Activated T-helper 2 cell treated with anti-CD3 and anti-CD28 coated beads, Interferon-gamma antibody, Interleukin-2, Interleukin-4, amounts not matched to agents 10 μg/mL and 5 μg/mL and 100 μg/mL, durations not matched to agents 14 hours and 24 hours and 36 hours (primary cell): ENCODE measurements around the gene ME1. TPM values are rescaled to one million over a fixed set of nuclear protein-coding genes. Genes with fewer than 3 reads are reported as not detected.
"Not testable (repeated sequence)": the region's sequence is repeated elsewhere in the genome, so short reads cannot be mapped to it uniquely, and the experiment has no call there.

Experiments
- DNase-seq: peaks from one replicate; pipeline ENCODE4 v3.0.0; 2021; ENCODE audit warnings: low spot score
- H3K27ac Mint-ChIP-seq: one replicate; pipeline ENCODE4 v1.8.0; 2021; ENCODE audit warnings: mixed read lengths
- H3K27me3 Mint-ChIP-seq: one replicate; pipeline ENCODE4 v1.8.0; 2021; ENCODE audit warnings: low read depth, mixed read lengths
- H3K36me3 Mint-ChIP-seq: one replicate; pipeline ENCODE4 v1.8.0; 2021; ENCODE audit warnings: low read depth, mixed read lengths
- H3K4me1 Mint-ChIP-seq: one replicate; pipeline ENCODE4 v1.8.0; 2021; ENCODE audit warnings: low read depth, mixed read lengths
- H3K4me3 Mint-ChIP-seq: one replicate; pipeline ENCODE4 v1.8.0; 2021; ENCODE audit warnings: low read depth, mild to moderate bottlenecking, moderate library complexity, mixed read lengths
- H3K9me3 Mint-ChIP-seq: one replicate; pipeline ENCODE4 v1.8.0; 2021; ENCODE audit warnings: mixed read lengths
- intact Hi-C: fragments of 100-400 bp; cut with micrococcal nuclease; formaldehyde crosslinking; loops from one replicate; pipeline ENCODE4 v1.15.1; 2023
- total RNA-seq: library from RNA; stranded (reverse); gene quantifications from 2 replicates; pipeline ENCODE4 v1.2.3, GENCODE V29; 2022

Gene ME1
- total RNA-seq, 1 donor from 2014 or later, result not detected

GRCh38 chr6:83310046-83310445 is 120.8 kb downstream of the ME1 start:
- intact Hi-C loops, result no loop called here
- peaks cover 6% of the 10 kb centered on the region for H3K27me3 Mint-ChIP-seq
- no peak overlapping the region for H3K4me3 Mint-ChIP-seq
- peaks cover 6% of the 10 kb centered on the region for H3K4me1 Mint-ChIP-seq
- no peaks in the 10 kb centered on the region for H3K9me3 Mint-ChIP-seq
- H3K36me3 Mint-ChIP-seq, result no peaks in the 10 kb centered on the region
- H3K27ac Mint-ChIP-seq, result no peak overlapping the region
- DNase-seq, result no peak

- peaks cover 6% of the 10 kb centered on the region for H3K27me3 Mint-ChIP-seq
- no peaks in the 10 kb centered on the region for H3K9me3 Mint-ChIP-seq
- no peak for DNase-seq
- peaks cover 2% of the 10 kb centered on the region for H3K4me1 Mint-ChIP-seq
- H3K4me3 Mint-ChIP-seq, result no peak overlapping the region
- no peak overlapping the region for H3K27ac Mint-ChIP-seq
- no peaks in the 10 kb centered on the region for H3K36me3 Mint-ChIP-seq
- intact Hi-C loops, result no loop called here
Observed at GRCh38 chr6:83309344-83309743, 121.5 kb downstream of the ME1 start.

GRCh38 chr6:83308833-83309232 is 122.0 kb downstream of the ME1 start:
- H3K36me3 Mint-ChIP-seq, result no peaks in the 10 kb centered on the region
- H3K4me1 Mint-ChIP-seq, result no peaks in the 10 kb centered on the region
- H3K9me3 Mint-ChIP-seq, result no peaks in the 10 kb centered on the region
- intact Hi-C loops, result no loop called here
- H3K27ac Mint-ChIP-seq, result no peak overlapping the region
- peaks cover 6% of the 10 kb centered on the region for H3K27me3 Mint-ChIP-seq
- H3K4me3 Mint-ChIP-seq, result no peak overlapping the region
- DNase-seq, result no peak

DNA sequence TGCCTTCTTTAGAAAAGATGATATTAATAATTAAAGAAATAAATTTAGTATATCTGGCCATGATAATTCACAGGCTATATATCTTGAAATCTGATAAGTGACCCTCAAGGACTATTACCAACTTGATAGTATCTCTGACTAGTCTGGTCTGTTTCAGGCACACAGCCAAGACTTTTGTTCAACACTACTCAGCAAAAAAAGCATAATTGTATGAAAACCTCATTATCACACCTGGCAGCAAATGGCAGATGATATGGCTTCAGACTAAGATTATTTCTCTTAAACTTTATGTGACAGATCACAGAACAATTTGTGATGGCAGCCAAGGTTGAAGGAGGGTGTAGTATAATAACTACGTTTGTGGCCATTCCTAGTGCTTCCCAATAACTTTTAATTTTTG is 123.0 kb downstream of the ME1 start:
- intact Hi-C loops, result no loop called here
- DNase-seq, result no peak
- H3K36me3 Mint-ChIP-seq, result no peaks in the 10 kb centered on the region
- H3K4me3 Mint-ChIP-seq, result no peak overlapping the region
- H3K9me3 Mint-ChIP-seq, result no peaks in the 10 kb centered on the region
- H3K27ac Mint-ChIP-seq, result no peak overlapping the region
- H3K27me3 Mint-ChIP-seq, result peaks cover 6% of the 10 kb centered on the region
- no peaks in the 10 kb centered on the region for H3K4me1 Mint-ChIP-seq

DNA sequence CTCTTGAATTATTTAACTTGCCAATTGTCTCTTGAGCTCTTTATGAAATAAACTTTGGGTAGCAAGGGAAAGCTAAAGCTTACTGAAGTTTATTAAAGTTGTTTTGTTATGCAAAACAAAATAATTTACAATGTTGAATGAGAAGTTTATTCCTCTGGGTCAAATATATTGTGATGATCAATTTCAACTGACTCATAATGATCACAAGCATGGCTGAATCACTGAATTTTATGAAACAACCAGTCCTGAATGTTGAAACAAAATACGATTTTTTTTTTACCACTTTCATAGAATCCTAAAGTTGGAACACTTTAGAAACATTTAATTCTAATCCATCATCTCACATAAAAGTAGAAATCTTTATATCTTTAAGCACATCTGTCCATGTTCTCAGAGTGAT is 127.4 kb downstream of the ME1 start:
- no peak for DNase-seq
- Mint-ChIP-seq H3K27ac (no peak overlapping the region), H3K4me3 (no peak overlapping the region), H3K4me1 (no peaks in the 10 kb centered on the region), H3K36me3 (no peaks in the 10 kb centered on the region), H3K27me3 (peaks cover 2% of the 10 kb centered on the region), H3K9me3 (no peaks in the 10 kb centered on the region)
- intact Hi-C loops, result no loop called here

DNA sequence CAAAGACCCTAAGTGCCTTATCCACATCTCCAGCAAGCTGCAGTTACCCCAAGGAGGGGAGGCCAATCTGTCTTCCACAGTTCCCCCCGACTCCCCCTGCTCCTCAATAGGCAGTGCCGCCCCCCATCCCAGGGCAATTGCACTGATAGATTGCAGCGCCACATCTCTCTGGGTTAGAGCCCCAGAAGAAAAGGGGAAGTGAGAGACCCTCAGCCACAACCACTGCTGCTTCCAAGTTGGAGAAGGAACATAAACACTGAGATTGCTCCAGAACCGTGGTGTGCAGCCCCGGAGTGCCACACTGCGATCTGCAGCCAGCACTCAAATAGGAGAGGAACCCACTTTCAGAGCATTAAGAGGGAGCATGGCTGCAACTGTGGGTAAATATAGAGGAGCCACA is 136.2 kb downstream of the ME1 start:
- peaks cover 13% of the 10 kb centered on the region for H3K9me3 Mint-ChIP-seq
- intact Hi-C loops, result loop anchor here (5.0 kb wide), 1 partner anchor 227 kb away; the partner anchor contains the start of genes DOP1A and UBE3D
- peaks cover 9% of the 10 kb centered on the region for H3K4me1 Mint-ChIP-seq
- no peaks in the 10 kb centered on the region for H3K36me3 Mint-ChIP-seq
- no peak overlapping the region for H3K4me3 Mint-ChIP-seq
- H3K27ac Mint-ChIP-seq, result no peak overlapping the region
- peaks cover 30% of the 10 kb centered on the region for H3K27me3 Mint-ChIP-seq
- no peak for DNase-seq

GRCh38 chr6:83292900-83293843 is 137.7 kb downstream of the ME1 start:
- Mint-ChIP-seq H3K4me3 (no peak overlapping the region), H3K4me1 (peaks cover 9% of the 10 kb centered on the region), H3K36me3 (no peaks in the 10 kb centered on the region), H3K27ac (no peak overlapping the region), H3K27me3 (peaks cover 34% of the 10 kb centered on the region), H3K9me3 (peaks cover 13% of the 10 kb centered on the region)
- intact Hi-C loops, result loop anchor here (1.0 to 5.0 kb wide), 2 partner anchors 22 to 226 kb away; partner anchors contain the start of genes DOP1A and UBE3D
- no peak for DNase-seq

DNA sequence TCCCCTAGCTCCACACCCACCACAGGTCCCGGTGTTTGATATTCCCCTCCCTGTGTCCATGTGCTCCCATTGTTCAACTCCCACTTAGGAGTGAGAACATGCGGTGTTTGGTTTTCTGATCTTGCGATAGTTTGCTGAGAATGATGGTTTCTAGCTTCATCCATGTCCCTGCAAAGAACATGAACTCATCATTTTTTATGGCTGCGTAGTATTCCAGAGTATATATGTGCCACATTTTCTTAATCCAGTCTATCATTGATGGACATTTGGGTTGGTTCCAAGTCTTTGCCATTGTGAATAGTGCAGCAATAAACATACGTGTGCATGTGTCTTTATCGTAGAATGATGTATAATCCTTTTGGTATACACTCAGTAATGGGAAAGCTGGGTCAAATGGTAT is 143.6 kb downstream of the ME1 start:
- intact Hi-C loops, result not testable (repeated sequence)

DNA sequence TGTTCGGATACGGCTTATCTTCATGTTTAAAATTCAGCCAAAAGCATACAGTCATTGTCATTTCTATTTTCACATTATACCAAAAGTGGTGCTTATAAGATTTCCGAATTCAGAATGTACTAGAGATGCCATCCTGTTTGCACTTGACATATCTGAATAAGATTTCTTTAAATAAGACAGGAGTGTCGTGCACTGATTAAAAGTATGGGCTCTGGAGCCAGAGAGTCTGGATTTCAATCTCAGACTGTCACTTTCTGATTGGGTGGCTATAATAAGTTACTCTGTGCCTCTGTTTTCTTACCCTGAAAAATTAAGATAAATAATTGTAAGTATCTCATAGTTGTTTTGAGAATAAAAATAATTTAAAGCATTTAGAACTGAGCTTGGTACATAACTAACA is 144.9 kb downstream of the ME1 start:
- peaks cover 19% of the 10 kb centered on the region for H3K27me3 Mint-ChIP-seq
- no peak for DNase-seq
- H3K9me3 Mint-ChIP-seq, result no peaks in the 10 kb centered on the region
- H3K4me1 Mint-ChIP-seq, result no peaks in the 10 kb centered on the region
- intact Hi-C loops, result no loop called here
- no peak overlapping the region for H3K4me3 Mint-ChIP-seq
- H3K36me3 Mint-ChIP-seq, result no peaks in the 10 kb centered on the region
- no peak overlapping the region for H3K27ac Mint-ChIP-seq

More for the DNA sequence above, 143.6 kb downstream of the ME1 start:
- H3K36me3 Mint-ChIP-seq, H3K27ac Mint-ChIP-seq, H3K4me1 Mint-ChIP-seq, H3K9me3 Mint-ChIP-seq, H3K4me3 Mint-ChIP-seq, DNase-seq: not testable (repeated sequence)
- H3K27me3 Mint-ChIP-seq, result peaks cover 25% of the 10 kb centered on the region

GRCh38 chr6:83273596-83273995 is 157.3 kb downstream of the ME1 start:
- Mint-ChIP-seq H3K4me3 (no peak overlapping the region), H3K9me3 (no peaks in the 10 kb centered on the region), H3K4me1 (peaks cover 5% of the 10 kb centered on the region), H3K36me3 (no peaks in the 10 kb centered on the region), H3K27me3 (peaks cover 12% of the 10 kb centered on the region), H3K27ac (no peak overlapping the region)
- intact Hi-C loops, result no loop called here
- no peak for DNase-seq

GRCh38 chr6:83270971-83271719 is 159.7 kb downstream of the ME1 start:
- intact Hi-C loops, result loop anchor here (1.0 kb wide), 1 partner anchor 22 kb away; no protein-coding TSS in a partner anchor
- DNase-seq, result no peak
- no peak overlapping the region for H3K27ac Mint-ChIP-seq
- no peak overlapping the region for H3K4me3 Mint-ChIP-seq
- H3K36me3 Mint-ChIP-seq, result no peaks in the 10 kb centered on the region
- H3K27me3 Mint-ChIP-seq, result peaks cover 9% of the 10 kb centered on the region
- no peaks in the 10 kb centered on the region for H3K9me3 Mint-ChIP-seq
- H3K4me1 Mint-ChIP-seq, result peaks cover 5% of the 10 kb centered on the region

- Mint-ChIP-seq H3K36me3 (no peaks in the 10 kb centered on the region), H3K4me3 (no peak overlapping the region), H3K27me3 (peaks cover 2% of the 10 kb centered on the region), H3K27ac (no peak overlapping the region), H3K9me3 (no peaks in the 10 kb centered on the region), H3K4me1 (no peaks in the 10 kb centered on the region)
- intact Hi-C loops, result no loop called here
- no peak for DNase-seq
Observed at GRCh38 chr6:83265384-83265783, 165.5 kb downstream of the ME1 start.

DNA sequence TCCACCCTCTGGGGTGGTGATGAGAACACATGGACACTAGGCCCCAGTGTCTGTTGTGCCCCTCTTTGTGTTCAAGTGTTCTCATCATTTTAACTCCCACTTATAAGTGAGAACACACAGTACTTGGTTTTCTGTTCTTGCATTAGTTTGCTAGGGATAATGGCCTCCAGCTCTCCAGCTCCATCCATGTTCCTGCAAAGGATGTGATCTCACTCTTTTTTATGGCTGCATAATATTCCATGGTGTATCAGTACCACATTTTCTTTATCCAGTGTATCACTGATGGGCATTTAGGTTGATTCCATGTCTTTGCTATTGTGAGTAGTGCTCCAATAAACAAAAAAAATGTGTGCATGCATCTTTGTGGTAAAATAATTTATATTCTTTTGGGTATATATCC is 170.3 kb downstream of the ME1 start:
- Mint-ChIP-seq H3K4me1 (no peaks in the 10 kb centered on the region), H3K27me3 (peaks cover 2% of the 10 kb centered on the region), H3K4me3 (no peak overlapping the region), H3K27ac (no peak overlapping the region), H3K36me3 (no peaks in the 10 kb centered on the region), H3K9me3 (no peaks in the 10 kb centered on the region)
- DNase-seq, result no peak
- intact Hi-C loops, result no loop called here
